Panc1 (cell line): Measurements from ENCODE around the gene VEGFA. TPM values are rescaled to one million over a fixed set of nuclear protein-coding genes. Genes with fewer than 3 reads are reported as not detected.

Experiments
- ATAC-seq: fragments of 200-7000 bp; cut with Tn5 transposase; 2 replicates; pipeline ENCODE4 v1.9.1; 2020; ENCODE audit warnings: mild to moderate bottlenecking, moderate library complexity
- BruUV-seq: library from RNA; stranded (reverse); fragments of 400-500 nt; replicated peaks from 2 replicates; lab custom pipeline; 2021; lab: Mats Ljungman, UMichigan
- CTCF ChIA-PET: fragments of 300-600 bp; sonication (Branson Sonifier 250); formaldehyde crosslinking; loops from one replicate; lab custom pipeline; 2022; ENCODE audit warnings: antibody characterized with exemption; lab: Charles Lee
- POLR2A ChIA-PET: fragments of 300-600 bp; sonication (Branson Sonifier 250); formaldehyde crosslinking; loops from one replicate; lab custom pipeline; 2022; ENCODE audit warnings: antibody characterized with exemption; lab: Charles Lee
- DNase-seq: peaks from one replicate; pipeline ENCODE4 v3.0.0-alpha.2; 2010; ENCODE audit warnings: low read depth, low spot score
- H3K27ac ChIP-seq: 2 replicates; pipeline ENCODE4 v1.5.1; 2011; ENCODE audit warnings: mild to moderate bottlenecking, low read length, inconsistent platforms
- H3K27me3 ChIP-seq: fragments of 200-500 bp; sonication (Bioruptor generic); 2 replicates; pipeline ENCODE4 v1.6.0; 2014; ENCODE audit warnings: low read length, inconsistent platforms; ENCODE audit not compliant: control insufficient read depth, insufficient read depth
- H3K36me3 ChIP-seq: fragments of 200-500 bp; sonication (Bioruptor generic); 2 replicates; pipeline ENCODE4 v1.5.1; 2014; ENCODE audit warnings: inconsistent platforms, mild to moderate bottlenecking, low read length, moderate library complexity; ENCODE audit not compliant: control insufficient read depth, insufficient read depth
- H3K4me1 ChIP-seq: 2 replicates; pipeline ENCODE4 v1.5.1; 2011; ENCODE audit warnings: inconsistent platforms, mild to moderate bottlenecking, low read length, moderate library complexity; ENCODE audit not compliant: control insufficient read depth, insufficient read depth
- H3K4me3 ChIP-seq, 2 experiments: 2 replicates each; pipeline ENCODE4 v1.5.1; 2011 to 2012; ENCODE audit warnings: low read depth in 2 of 2, low read length in 2 of 2, mild to moderate bottlenecking in 2 of 2, inconsistent platforms in 1 of 2, moderate library complexity in 1 of 2
- H3K9me3 ChIP-seq: fragments of 200-500 bp; sonication (Bioruptor generic); 2 replicates; pipeline ENCODE4 v1.5.1; 2014; ENCODE audit warnings: low read depth, mild to moderate bottlenecking, inconsistent platforms, low read length, moderate library complexity; ENCODE audit not compliant: control insufficient read depth, insufficient read depth
- CTCF ChIP-seq: fragments of 450-650 bp; IDR thresholded peaks from 2 replicates; pipeline ENCODE4 v1.5.1; 2017; ENCODE audit warnings: mild to moderate bottlenecking
- POLR2AphosphoS5 ChIP-seq: IDR thresholded peaks from 2 replicates; pipeline ENCODE4 v1.6.1; 2012; ENCODE audit warnings: mild to moderate bottlenecking, low read depth, low read length, moderate library complexity
- REST ChIP-seq, 2 experiments: IDR thresholded peaks; 2 replicates each; pipeline ENCODE4 v1.6.1; 2011 to 2012; ENCODE audit warnings: low read depth in 2 of 2, control low read depth in 1 of 2, low read length in 1 of 2, mild to moderate bottlenecking in 1 of 2, moderate library complexity in 1 of 2; ENCODE audit not compliant: insufficient read depth in 1 of 2
- SIN3A ChIP-seq: IDR thresholded peaks from 2 replicates; pipeline ENCODE4 v1.6.1; 2012; ENCODE audit warnings: low read depth, mild to moderate bottlenecking, low read length, moderate library complexity, borderline replicate concordance; ENCODE audit not compliant: insufficient read depth
- TCF7L2 ChIP-seq: IDR thresholded peaks from 2 replicates; pipeline ENCODE4 v1.6.1; 2011; ENCODE audit warnings: mild to moderate bottlenecking, low read depth, low read length, inconsistent platforms
- in situ Hi-C: cut with HindIII; loops from 2 replicates; pipeline ENCODE4 v1.10.0; 2016; ENCODE audit warnings: low sequenced_read_pairs, low pct_unique_long_range_greater_than_20kb
- intact Hi-C: fragments of 100-400 bp; cut with micrococcal nuclease; formaldehyde crosslinking; loops from one replicate; pipeline ENCODE4 v1.10.0; 2022; ENCODE audit not compliant: unreplicated experiment
- total RNA-seq: library from RNA; stranded (reverse); gene quantifications from one replicate; pipeline ENCODE4 v1.2.1, GENCODE V29; 2021; ENCODE audit not compliant: unreplicated experiment

Gene VEGFA
- total RNA-seq, 1 experiment from 2014 or later: 98.7 TPM

DNA sequence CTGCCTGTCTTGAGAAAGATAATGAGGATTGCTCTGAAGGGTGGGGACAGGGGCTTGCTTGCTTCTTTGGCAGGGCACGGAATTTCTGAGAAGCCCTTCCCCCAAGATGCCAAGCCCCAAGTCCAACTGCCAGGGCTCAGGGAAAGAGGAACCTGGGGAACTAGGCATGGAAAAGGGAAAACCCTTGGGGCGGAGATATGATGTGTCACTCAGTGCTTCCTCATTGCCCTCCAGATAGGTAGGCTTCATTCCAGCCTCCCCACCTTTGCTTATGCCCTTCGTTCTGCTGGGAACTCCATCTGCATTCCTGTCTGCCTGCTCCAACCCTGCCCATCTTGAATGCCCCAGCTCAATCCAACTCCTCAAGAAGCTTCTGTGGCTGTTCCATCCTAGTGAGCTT, 61.2 kb downstream of the VEGFA start:
- H3K27me3 ChIP-seq: no peaks in the 10 kb centered on the region
- ATAC-seq (no peak), DNase-seq (no peak)
- TF ChIP-seq TCF7L2: no peak
- POLR2A ChIA-PET: no interaction called here
- intact Hi-C loops (no loop called here), in situ Hi-C loops (no loop called here)
- H3K27ac ChIP-seq: no peak overlapping the region
- no peak overlapping the region for H3K4me3 ChIP-seq
- no peaks in the 10 kb centered on the region for H3K9me3 ChIP-seq
- H3K36me3 ChIP-seq: no peaks in the 10 kb centered on the region
- no TSS peak for BruUV-seq
- no peaks in the 10 kb centered on the region for H3K4me1 ChIP-seq
- CTCF ChIA-PET: no interaction called here

DNA sequence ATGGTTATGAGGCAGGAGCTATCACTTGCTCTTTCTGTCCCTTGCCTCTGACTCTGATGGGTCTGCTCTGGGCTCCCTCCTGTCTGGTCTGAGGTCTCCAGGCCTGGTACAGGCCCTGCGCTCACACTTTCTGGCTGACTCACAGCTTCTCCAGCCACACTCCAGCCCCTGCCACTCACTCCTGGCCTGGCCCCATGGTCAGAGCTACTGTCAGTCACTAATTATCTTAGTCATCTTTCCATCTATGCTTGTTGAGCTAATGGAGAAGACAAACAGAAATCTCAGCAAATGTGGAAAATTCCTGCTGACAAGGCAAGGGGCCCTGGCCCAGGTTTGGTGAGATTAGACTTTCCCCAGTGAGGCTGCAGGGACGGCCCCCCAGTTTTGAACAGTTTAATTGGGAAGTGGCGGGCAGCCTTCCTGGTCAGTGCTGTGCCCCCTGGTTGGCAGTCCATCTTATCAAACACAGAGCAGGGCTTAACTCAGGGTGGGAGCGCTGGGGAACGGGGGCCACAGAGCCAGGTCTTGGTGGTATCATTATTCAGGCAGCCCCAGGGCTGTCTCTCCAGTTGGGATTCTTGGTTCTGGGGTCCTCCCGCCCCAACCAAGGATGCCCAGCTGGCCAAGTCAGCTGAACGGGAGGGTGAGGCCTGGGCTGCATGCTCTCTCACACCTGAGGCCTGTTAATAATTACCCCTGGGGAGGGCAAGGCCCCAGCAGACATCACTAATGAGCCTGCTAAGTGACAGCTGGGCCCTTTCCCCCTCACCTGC, 63.4 kb downstream of the VEGFA start:
- ChIA-PET POLR2A (no interaction called here), CTCF (no interaction called here)
- intact Hi-C loops (no loop called here), in situ Hi-C loops (no loop called here)
- Histone ChIP-seq H3K4me1 (peaks cover 5% of the 10 kb centered on the region; the same call in 1 of the 2 replicates), H3K27me3 (no peaks in the 10 kb centered on the region), H3K9me3 (no peaks in the 10 kb centered on the region), H3K4me3 (no peak overlapping the region), H3K27ac (no peak overlapping the region), H3K36me3 (no peaks in the 10 kb centered on the region)
- ATAC-seq (no peak), DNase-seq (no peak)
- no TSS peak for BruUV-seq
- TF ChIP-seq CTCF (no peak), REST (IDR thresholded peaks at IDR 0.05; ENCODE audit: insufficient read depth in 1 of 2, low read depth in 2 of 2, low read length in 1 of 2) (no peak), TCF7L2 (no peak), POLR2AphosphoS5 (no peak), SIN3A (no peak)

DNA sequence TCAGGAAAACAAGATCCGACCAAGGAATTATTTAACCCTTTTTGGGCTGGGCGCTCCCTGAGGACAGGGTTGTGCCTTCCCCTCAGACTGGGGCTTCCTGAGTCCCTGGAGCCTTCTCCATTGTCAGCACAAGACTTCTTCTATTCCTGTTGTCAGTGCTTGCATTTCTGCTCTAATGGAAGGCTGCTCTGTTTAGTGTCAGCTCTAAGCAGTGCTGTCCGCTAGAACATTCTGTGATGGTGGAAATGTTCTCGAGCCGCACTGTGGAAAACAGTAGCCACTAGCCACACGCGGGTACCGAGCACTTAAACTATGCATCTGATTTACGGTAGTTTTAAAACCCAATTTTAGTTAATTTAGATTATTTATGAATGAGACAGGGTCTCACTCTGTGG, 64.0 kb downstream of the VEGFA start:
- CTCF ChIA-PET: no interaction called here
- Histone ChIP-seq H3K36me3 (no peaks in the 10 kb centered on the region), H3K27ac (no peak overlapping the region), H3K4me1 (peaks cover 5% of the 10 kb centered on the region; the same call in 1 of the 2 replicates), H3K9me3 (no peaks in the 10 kb centered on the region), H3K27me3 (no peaks in the 10 kb centered on the region), H3K4me3 (no peak overlapping the region)
- POLR2A ChIA-PET: no interaction called here
- in situ Hi-C loops (no loop called here), intact Hi-C loops (no loop called here)
- DNase-seq (no peak), ATAC-seq (no peak)
- TF ChIP-seq TCF7L2 (no peak), SIN3A (no peak), REST (IDR thresholded peaks at IDR 0.05; ENCODE audit: insufficient read depth in 1 of 2, low read depth in 2 of 2, low read length in 1 of 2) (no peak), CTCF (no peak), POLR2AphosphoS5 (no peak)
- no TSS peak for BruUV-seq
